Sigmoid colon (tissue), 7 donors: ENCODE results near the gene PTGIR. TPM values are rescaled to one million over a fixed set of nuclear protein-coding genes. Genes with fewer than 3 reads are reported as not detected.

Experiments used
- DNase-seq: peaks from one replicate; pipeline ENCODE4 v3.0.0-alpha.2; 2019
- H3K27ac ChIP-seq, 4 donors: fragments of 200-600 bp; sonication (generic); one replicate each; pipeline ENCODE4 v1.5.1; 2016 to 2019; ENCODE audit warnings: mild to moderate bottlenecking in 1 of 4
- H3K27me3 ChIP-seq, 3 donors: fragments of 200-600 bp; sonication (generic); one replicate each; pipeline ENCODE4 v1.5.1; 2019; ENCODE audit warnings: mild to moderate bottlenecking in 1 of 3
- H3K36me3 ChIP-seq, 4 donors: fragments of 200-600 bp; sonication (generic); one replicate each; pipeline ENCODE4 v1.5.1; 2016 to 2019
- H3K4me1 ChIP-seq, 4 donors: fragments of 200-600 bp; sonication (generic); one replicate each; pipeline ENCODE4 v1.5.1; 2017 to 2019
- H3K4me3 ChIP-seq, 4 donors: fragments of 200-600 bp; sonication (generic); one replicate each; pipeline ENCODE4 v1.5.1; 2017 to 2019; ENCODE audit warnings: mild to moderate bottlenecking in 2 of 4, moderate library complexity in 1 of 4
- H3K9me3 ChIP-seq, 4 donors: fragments of 200-600 bp in 3 of 4; sonication (generic) in 3 of 4; one replicate each; pipeline versions ENCODE4 v1.5.1 to v1.6.1; 2013 to 2019
- EP300 ChIP-seq, 4 donors: sonication (generic); formaldehyde crosslinking; IDR thresholded peaks; one replicate each; pipeline ENCODE4 v1.6.1; 2017; ENCODE audit warnings: antibody characterized with exemption in 4 of 4
- POLR2A ChIP-seq, 2 donors: fragments of 450-650 bp; IDR thresholded peaks; one replicate each; pipeline ENCODE4 v1.6.1; 2016; ENCODE audit warnings: antibody characterized with exemption in 2 of 2, mild to moderate bottlenecking in 2 of 2, moderate library complexity in 2 of 2
- POLR2AphosphoS5 ChIP-seq, 4 donors: sonication (generic); formaldehyde crosslinking; IDR thresholded peaks; one replicate each; pipeline ENCODE4 v1.6.1; 2017; ENCODE audit warnings: antibody characterized with exemption in 4 of 4
- whole genome bisulfite sequencing, 2 donors: extraction: QIAGEN DNeasy Blood & Tissue Kit; methylation state at CpG; one replicate each; pipeline ENCODE4 v1.1.7; 2013; 5-methylcytosine and 5-hydroxymethylcytosine counted together
- intact Hi-C: fragments of 100-400 bp; cut with DNase I; formaldehyde crosslinking; loops from one replicate; pipeline ENCODE4 v1.15.1; 2023
- polyA plus RNA-seq, 3 donors: library from polyadenylated mRNA; stranded (reverse); fragments of 200-250 nt; gene quantifications; one replicate each; pipeline ENCODE4 v1.2.3, GENCODE V29; 2013
- total RNA-seq, 4 donors: library from RNA; depleted of rRNA; stranded (reverse); fragments of >200 nt; gene quantifications; one replicate each; pipeline ENCODE4 v1.1.0, GENCODE V29; 2016
- TF ChIP-seq, protein P1 (sequence below), 4 experiments: fragments of 450-650 bp in 3 of 4; fragments of 200-600 bp in 1 of 4; IDR thresholded peaks; one replicate each; pipeline ENCODE4 v1.5.1; 2016 to 2019; ENCODE audit warnings: antibody characterized with exemption in 4 of 4, mild to moderate bottlenecking in 3 of 4, moderate library complexity in 2 of 4
- donor health status: healthy with polysubstance abuse.
- donor health status: Bipolar disorder and iron deficiency.
- donor health status: healthy.

Gene PTGIR
- total and polyA plus RNA-seq, 7 donors, result 0.60 to 5.8 (median 3.5) TPM; not detected in 1

DNA sequence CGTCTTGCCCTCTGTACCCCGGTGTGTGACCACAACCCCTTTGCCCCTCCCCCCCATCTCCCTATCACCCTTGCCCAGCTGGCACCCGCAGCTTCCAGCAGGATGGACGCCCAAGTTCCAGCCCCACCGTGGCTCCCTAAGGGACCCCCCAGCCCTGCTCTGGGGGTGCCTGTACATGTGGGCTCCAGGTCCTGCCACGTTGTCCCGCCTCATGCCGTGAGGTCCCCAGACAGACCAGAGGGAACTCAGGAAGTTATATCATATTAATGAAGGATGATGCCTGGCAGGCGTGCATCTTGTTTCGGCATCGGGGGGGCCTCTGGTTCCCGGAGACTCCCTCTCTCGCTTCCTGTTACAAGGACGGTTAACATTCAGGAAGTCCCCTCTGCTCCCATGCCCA lies 1.6 kb upstream of the PTGIR start:
- peak overlapping the region; percentile 64 to 82 (median 74) for H3K27ac ChIP-seq
- DNase-seq, result no peak
- H3K4me3 ChIP-seq, result no peak overlapping the region
- TF ChIP-seq EP300 (IDR thresholded peaks at IDR 0.05) (no peak), POLR2A (IDR thresholded peaks at IDR 0.05) (no peak), POLR2AphosphoS5 (IDR thresholded peaks at IDR 0.05) (no peak)
- TF ChIP-seq, protein P1, sequence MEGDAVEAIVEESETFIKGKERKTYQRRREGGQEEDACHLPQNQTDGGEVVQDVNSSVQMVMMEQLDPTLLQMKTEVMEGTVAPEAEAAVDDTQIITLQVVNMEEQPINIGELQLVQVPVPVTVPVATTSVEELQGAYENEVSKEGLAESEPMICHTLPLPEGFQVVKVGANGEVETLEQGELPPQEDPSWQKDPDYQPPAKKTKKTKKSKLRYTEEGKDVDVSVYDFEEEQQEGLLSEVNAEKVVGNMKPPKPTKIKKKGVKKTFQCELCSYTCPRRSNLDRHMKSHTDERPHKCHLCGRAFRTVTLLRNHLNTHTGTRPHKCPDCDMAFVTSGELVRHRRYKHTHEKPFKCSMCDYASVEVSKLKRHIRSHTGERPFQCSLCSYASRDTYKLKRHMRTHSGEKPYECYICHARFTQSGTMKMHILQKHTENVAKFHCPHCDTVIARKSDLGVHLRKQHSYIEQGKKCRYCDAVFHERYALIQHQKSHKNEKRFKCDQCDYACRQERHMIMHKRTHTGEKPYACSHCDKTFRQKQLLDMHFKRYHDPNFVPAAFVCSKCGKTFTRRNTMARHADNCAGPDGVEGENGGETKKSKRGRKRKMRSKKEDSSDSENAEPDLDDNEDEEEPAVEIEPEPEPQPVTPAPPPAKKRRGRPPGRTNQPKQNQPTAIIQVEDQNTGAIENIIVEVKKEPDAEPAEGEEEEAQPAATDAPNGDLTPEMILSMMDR (IDR thresholded peaks at IDR 0.05), result no peak
- peaks cover 0 to 39% (median 35%) of the 10 kb centered on the region in 4 donors for H3K4me1 ChIP-seq
- no peaks in the 10 kb centered on the region for H3K27me3 ChIP-seq
- WGBS, 2 donors, result 60 to 78% methylated on average over 14 of the region's 14 CpGs
- no peaks in the 10 kb centered on the region for H3K36me3 ChIP-seq
- intact Hi-C loops, result no loop called here
- no peaks in the 10 kb centered on the region for H3K9me3 ChIP-seq

DNA sequence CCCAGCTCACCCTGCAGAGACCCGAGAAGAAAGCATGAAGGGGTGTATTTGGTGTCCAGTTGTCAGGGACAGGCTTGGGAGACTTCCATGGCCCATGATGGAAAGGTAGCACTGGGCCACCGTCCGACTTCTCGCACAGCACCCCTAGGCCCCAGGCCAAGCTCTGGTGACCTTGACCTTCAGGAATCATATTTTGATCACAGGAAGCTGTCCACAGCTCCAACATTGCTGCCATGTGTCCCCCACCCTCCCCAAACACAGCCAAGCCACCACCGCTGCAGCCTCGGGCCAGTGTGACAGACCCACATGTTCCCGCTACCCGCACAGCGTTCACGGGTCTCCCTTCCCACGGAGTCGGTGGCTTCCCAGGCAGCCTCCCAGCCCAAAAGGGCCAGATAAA lies 842 bp upstream of the PTGIR start:
- H3K27me3 ChIP-seq, result no peaks in the 10 kb centered on the region
- H3K27ac ChIP-seq, result peak overlapping the region; percentile 64 to 82 (median 74)
- H3K4me3 ChIP-seq, result no peak overlapping the region
- TF ChIP-seq POLR2AphosphoS5 (IDR thresholded peaks at IDR 0.05), result no peak
- TF ChIP-seq, protein P1 (IDR thresholded peaks at IDR 0.05), result no peak
- no peak for TF ChIP-seq EP300 (IDR thresholded peaks at IDR 0.05)
- no peak for TF ChIP-seq POLR2A (IDR thresholded peaks at IDR 0.05)
- no peaks in the 10 kb centered on the region for H3K9me3 ChIP-seq
- WGBS, 2 donors, result 86 to 93% methylated on average over 12 of the region's 12 CpGs
- DNase-seq, result no peak
- no peaks in the 10 kb centered on the region for H3K36me3 ChIP-seq
- intact Hi-C loops, result no loop called here
- H3K4me1 ChIP-seq, result peaks cover 0 to 46% (median 42%) of the 10 kb centered on the region in 4 donors

DNA sequence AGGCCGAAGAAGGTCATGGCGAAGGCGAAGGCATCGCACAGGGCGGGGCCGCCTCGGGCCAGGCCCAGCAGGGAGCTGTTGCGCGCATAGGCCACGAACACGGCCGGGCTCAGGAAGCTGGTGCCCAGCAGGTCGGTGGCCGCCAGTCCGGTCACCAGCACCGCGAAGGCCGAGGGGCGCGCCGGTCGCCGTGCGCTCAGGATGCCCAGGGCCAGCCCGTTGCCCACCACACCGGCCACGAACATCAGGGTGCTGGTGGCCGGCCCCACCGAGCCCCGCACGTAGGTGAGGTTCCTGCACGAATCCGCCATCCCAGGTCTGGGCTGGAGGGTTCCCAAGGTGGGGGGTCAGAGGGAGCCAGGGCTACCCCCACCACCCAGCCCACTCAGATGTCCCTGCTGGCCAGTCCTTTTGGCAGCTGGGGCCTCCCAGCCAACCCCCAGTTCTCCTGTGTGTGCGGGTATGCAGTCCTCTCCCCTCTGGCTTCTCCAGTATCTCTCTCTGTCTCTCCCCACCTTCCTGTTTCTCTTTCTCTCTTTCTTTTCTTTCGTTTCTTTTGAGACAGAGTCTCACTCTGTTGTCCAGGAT lies 880 bp downstream of the PTGIR start:
- H3K4me3 ChIP-seq, result peak overlapping the region in 3 of 4 donors; percentile 8 to 28 (median 12)
- peaks cover 0 to 62% (median 55%) of the 10 kb centered on the region in 4 donors for H3K4me1 ChIP-seq
- no peaks in the 10 kb centered on the region for H3K27me3 ChIP-seq
- no peaks in the 10 kb centered on the region for H3K9me3 ChIP-seq
- H3K36me3 ChIP-seq, result no peaks in the 10 kb centered on the region
- peak overlapping the region; percentile 64 to 82 (median 74) for H3K27ac ChIP-seq
- 90 to 91% methylated on average over 35 of the region's 35 CpGs for WGBS, 2 donors
- TF ChIP-seq POLR2AphosphoS5 (IDR thresholded peaks at IDR 0.05) (no peak), EP300 (IDR thresholded peaks at IDR 0.05) (no peak), POLR2A (IDR thresholded peaks at IDR 0.05) (no peak)
- intact Hi-C loops, result no loop called here
- DNase-seq, result no peak

DNA sequence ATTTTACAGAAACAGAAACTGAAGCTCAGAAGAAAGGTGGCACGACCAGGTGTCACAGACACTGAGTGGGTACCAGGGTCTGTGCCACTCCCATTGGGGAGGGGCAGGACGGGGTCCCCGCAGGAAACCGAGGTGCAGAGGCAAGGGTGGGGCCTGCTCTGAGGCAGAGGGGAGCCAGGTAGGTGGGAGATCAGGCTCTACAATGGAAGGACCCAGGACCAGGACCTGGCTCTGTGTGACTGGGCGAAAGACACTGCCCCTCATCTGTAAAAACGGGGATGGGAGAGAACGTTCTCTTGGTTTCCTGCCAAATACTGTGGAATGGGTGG lies 2.8 kb downstream of the PTGIR start:
- Histone ChIP-seq H3K27ac (peak overlapping the region in 3 of 4 donors; percentile 74 to 82 (median 78)), H3K36me3 (no peaks in the 10 kb centered on the region), H3K27me3 (no peaks in the 10 kb centered on the region), H3K4me3 (no peak overlapping the region), H3K9me3 (no peaks in the 10 kb centered on the region), H3K4me1 (peaks cover 0 to 72% (median 63%) of the 10 kb centered on the region in 4 donors)
- intact Hi-C loops, result no loop called here
- DNase-seq, result no peak
- TF ChIP-seq EP300 (IDR thresholded peaks at IDR 0.05) (no peak), POLR2A (IDR thresholded peaks at IDR 0.05) (no peak), POLR2AphosphoS5 (IDR thresholded peaks at IDR 0.05) (no peak)
- TF ChIP-seq, protein P1 (IDR thresholded peaks at IDR 0.05), result no peak
- WGBS, 2 donors, result 27 to 46% methylated on average over 7 of the region's 7 CpGs

DNA sequence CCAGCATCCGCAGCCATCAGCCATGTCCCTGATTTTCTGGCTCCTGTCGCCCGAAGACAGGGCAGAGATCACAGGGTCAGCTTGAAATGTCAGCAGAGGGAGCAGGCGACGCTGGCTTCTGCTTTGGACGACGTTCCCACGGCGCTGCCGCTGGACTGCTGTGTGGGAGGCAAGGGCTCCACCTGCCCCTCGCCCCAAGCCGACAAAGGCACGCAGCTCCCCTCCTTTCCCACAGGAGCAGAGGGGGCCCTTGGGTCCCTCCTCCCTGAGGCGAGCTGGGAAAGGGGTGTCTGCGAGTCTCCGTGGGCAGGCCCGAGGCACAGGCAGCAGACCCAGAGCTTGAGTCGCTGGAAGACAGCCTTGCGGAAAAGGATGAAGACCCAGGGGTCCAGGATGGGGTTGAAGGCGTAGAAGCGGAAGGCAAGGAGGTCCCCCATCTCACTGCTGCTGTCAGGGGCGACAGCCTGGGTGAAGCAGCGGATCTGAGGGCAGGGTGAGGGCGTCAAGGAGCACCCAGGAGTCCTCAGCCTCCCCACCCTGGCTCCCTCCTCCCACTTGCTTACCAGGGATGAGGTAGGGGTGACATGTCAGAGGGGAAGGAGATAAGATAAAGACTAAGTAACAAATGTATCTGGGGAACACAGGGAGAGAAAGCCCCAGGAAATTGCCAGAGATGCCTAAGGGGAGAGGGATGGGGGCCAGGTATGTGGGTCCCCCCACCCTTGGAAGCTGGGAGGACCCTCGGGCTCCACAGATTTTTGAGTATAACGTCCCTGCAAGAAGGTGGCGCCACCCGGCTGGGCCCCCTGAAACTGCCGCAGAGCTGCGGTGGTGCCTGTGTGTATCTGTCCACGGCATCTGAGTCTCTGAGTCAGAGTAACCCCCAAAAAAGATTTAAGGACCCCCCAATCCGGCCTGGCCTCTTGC lies 3.4 kb downstream of the PTGIR start:
- Histone ChIP-seq H3K4me1 (peaks cover 0 to 78% (median 69%) of the 10 kb centered on the region in 4 donors), H3K9me3 (no peaks in the 10 kb centered on the region), H3K27ac (peak overlapping the region; percentile 74 to 83 (median 80)), H3K27me3 (no peaks in the 10 kb centered on the region), H3K36me3 (no peaks in the 10 kb centered on the region), H3K4me3 (peak overlapping the region in 2 of 4 donors; percentile 15 to 27)
- no peak for TF ChIP-seq POLR2AphosphoS5 (IDR thresholded peaks at IDR 0.05)
- TF ChIP-seq, protein P1 (IDR thresholded peaks at IDR 0.05), result no peak
- TF ChIP-seq POLR2A (IDR thresholded peaks at IDR 0.05), result no peak
- TF ChIP-seq EP300 (IDR thresholded peaks at IDR 0.05), result no peak
- 62 to 70% methylated on average over 32 of the region's 32 CpGs for WGBS, 2 donors
- intact Hi-C loops, result no loop called here
- no peak for DNase-seq
